ENCODE data around the gene POMC.

The POMC gene

GRCh38 chr2:25201265-25201664, 32.9 kb upstream of the POMC start:
- Histone ChIP-seq H4K20me1 (ENCODE audit: insufficient read depth, low read length) (no peaks in the 10 kb centered on the region), H3K4me3 (ENCODE audit: low read depth in 1 of 2, low read length in 2 of 2) (no peak overlapping the region), H3K27me3 (ENCODE audit: insufficient read depth, low read length, poor library complexity) (no peaks in the 10 kb centered on the region), H3K79me2 (ENCODE audit: insufficient read depth, low read length) (no peaks in the 10 kb centered on the region), H3K9me3 (ENCODE audit: insufficient read depth, low read length, severe bottlenecking) (no peaks in the 10 kb centered on the region), H3K27ac (ENCODE audit: low read length) (no peak overlapping the region), H3K4me1 (ENCODE audit: insufficient read depth, low read length) (peaks cover 4% of the 10 kb centered on the region), H3K9ac (ENCODE audit: low read depth, low read length) (no peak overlapping the region), H3K36me3 (ENCODE audit: insufficient read depth, low read length) (no peaks in the 10 kb centered on the region), H2AFZ (ENCODE audit: low read depth, low read length) (no peak overlapping the region), H3K4me2 (ENCODE audit: insufficient read depth, low read length) (no peak overlapping the region)
- no peak for DNase-seq
- ATAC-seq (ENCODE audit: insufficient read depth, low read depth) = no peak
- TF ChIP-seq CTCF (IDR thresholded peaks at IDR 0.05; ENCODE audit: borderline replicate concordance, extremely low read depth, low read length, poor library complexity, severe bottlenecking) (no peak), EZH2 (IDR thresholded peaks at IDR 0.05; ENCODE audit: borderline replicate concordance, low read depth, low read length, severe bottlenecking) (no peak)

DNA sequence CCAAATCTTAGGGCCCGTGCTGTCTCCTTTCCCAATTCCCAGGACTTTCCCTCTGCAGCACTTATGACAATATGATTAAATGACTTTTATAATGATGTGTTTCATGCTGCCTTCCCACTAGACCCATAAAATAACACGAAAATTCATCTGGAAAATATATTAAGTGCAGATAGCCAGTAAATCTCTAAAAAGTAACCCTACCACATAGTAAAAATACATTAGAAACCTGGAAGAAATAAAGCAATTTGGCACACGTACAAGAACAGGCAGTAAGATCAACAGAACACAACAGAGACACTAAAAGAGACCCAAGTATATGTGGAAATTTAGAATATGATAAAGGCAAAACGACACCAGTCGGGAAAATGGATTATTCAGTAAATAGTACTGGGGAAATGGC, 30.2 kb upstream of the POMC start:
- no peaks in the 10 kb centered on the region for H3K9me3 ChIP-seq (ENCODE audit: insufficient read depth, low read length, severe bottlenecking)
- ATAC-seq (ENCODE audit: insufficient read depth, low read depth) (no peak), DNase-seq (no peak)
- no peak overlapping the region for H3K27ac ChIP-seq (ENCODE audit: low read length)
- H3K27me3 ChIP-seq (ENCODE audit: insufficient read depth, low read length, poor library complexity) = no peaks in the 10 kb centered on the region
- H4K20me1 ChIP-seq (ENCODE audit: insufficient read depth, low read length) = no peaks in the 10 kb centered on the region
- no peaks in the 10 kb centered on the region for H3K36me3 ChIP-seq (ENCODE audit: insufficient read depth, low read length)
- peaks cover 7% of the 10 kb centered on the region for H3K4me1 ChIP-seq (ENCODE audit: insufficient read depth, low read length)
- TF ChIP-seq CTCF (IDR thresholded peaks at IDR 0.05; ENCODE audit: borderline replicate concordance, extremely low read depth, low read length, poor library complexity, severe bottlenecking) (no peak), EZH2 (IDR thresholded peaks at IDR 0.05; ENCODE audit: borderline replicate concordance, low read depth, low read length, severe bottlenecking) (no peak)
- H3K9ac ChIP-seq (ENCODE audit: low read depth, low read length) = no peak overlapping the region
- H3K4me2 ChIP-seq (ENCODE audit: insufficient read depth, low read length) = no peak overlapping the region
- no peaks in the 10 kb centered on the region for H3K79me2 ChIP-seq (ENCODE audit: insufficient read depth, low read length)
- H2AFZ ChIP-seq (ENCODE audit: low read depth, low read length) = no peak overlapping the region
- H3K4me3 ChIP-seq (ENCODE audit: low read depth in 1 of 2, low read length in 2 of 2) = no peak overlapping the region

DNA sequence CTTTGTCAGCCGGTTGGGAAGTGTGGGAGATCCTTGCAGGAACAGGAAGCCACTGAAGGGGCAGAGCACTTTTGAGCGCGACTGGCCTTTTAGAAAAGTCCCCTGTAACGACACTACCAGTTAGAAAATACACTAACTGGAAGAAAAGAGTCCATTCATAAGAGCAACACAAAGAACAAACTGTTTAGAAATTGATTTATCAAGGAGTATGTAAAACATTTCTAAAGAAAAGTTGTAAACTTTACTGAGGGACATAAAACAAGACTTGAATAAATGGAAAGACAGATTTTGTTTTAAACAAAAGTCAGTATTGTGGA, 29.8 kb upstream of the POMC start:
- H3K36me3 ChIP-seq (ENCODE audit: insufficient read depth, low read length) = no peaks in the 10 kb centered on the region
- no peak overlapping the region for H3K9ac ChIP-seq (ENCODE audit: low read depth, low read length)
- no peak overlapping the region for H2AFZ ChIP-seq (ENCODE audit: low read depth, low read length)
- H3K27ac ChIP-seq (ENCODE audit: low read length) = no peak overlapping the region
- H3K4me3 ChIP-seq (ENCODE audit: low read depth in 1 of 2, low read length in 2 of 2) = no peak overlapping the region
- TF ChIP-seq CTCF (IDR thresholded peaks at IDR 0.05; ENCODE audit: borderline replicate concordance, extremely low read depth, low read length, poor library complexity, severe bottlenecking) = no peak
- no peak for TF ChIP-seq EZH2 (IDR thresholded peaks at IDR 0.05; ENCODE audit: borderline replicate concordance, low read depth, low read length, severe bottlenecking)
- DNase-seq (no peak), ATAC-seq (ENCODE audit: insufficient read depth, low read depth) (no peak)
- H3K4me2 ChIP-seq (ENCODE audit: insufficient read depth, low read length) = no peak overlapping the region
- no peaks in the 10 kb centered on the region for H3K27me3 ChIP-seq (ENCODE audit: insufficient read depth, low read length, poor library complexity)
- peaks cover 7% of the 10 kb centered on the region for H3K4me1 ChIP-seq (ENCODE audit: insufficient read depth, low read length)
- no peaks in the 10 kb centered on the region for H4K20me1 ChIP-seq (ENCODE audit: insufficient read depth, low read length)
- no peaks in the 10 kb centered on the region for H3K79me2 ChIP-seq (ENCODE audit: insufficient read depth, low read length)
- H3K9me3 ChIP-seq (ENCODE audit: insufficient read depth, low read length, severe bottlenecking) = no peaks in the 10 kb centered on the region

Measured in DND-41 (cell line).